Measurements from ENCODE around the gene N4BP2L2.

DNA sequence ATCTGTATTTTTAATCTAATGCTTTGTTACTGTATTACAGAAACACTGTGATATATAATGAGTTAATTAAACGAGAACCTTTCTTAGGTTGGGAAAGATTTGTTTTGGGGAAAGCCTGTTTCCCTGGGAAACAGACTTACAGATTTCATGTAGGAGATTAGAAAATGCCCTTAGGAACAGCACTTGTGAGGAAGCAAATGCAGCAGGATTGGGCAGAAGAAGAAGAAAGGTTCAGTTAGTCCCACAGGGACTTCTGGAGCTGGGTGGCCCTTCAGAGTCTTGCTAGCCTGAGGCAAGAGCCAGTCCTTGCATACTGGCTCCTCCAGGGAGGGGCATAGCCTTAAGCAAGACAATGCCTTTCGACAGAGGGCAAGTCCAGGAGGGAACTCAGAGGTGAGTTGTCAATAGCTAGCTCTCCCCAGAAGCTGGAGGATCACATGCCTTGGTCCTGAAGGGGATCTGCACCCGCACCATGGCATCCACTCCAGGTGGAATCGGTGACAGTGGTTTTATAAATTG is 147.4 kb downstream of the N4BP2L2 start:
- TF ChIP-seq CTCF (IDR thresholded peaks at IDR 0.05) (no peak), POLR2A (IDR thresholded peaks at IDR 0.05) (no peak)
